IPS-15b (cell line): ENCODE measurements around the gene SNCB.

Experiments used
- H3K27me3 ChIP-seq: one replicate; pipeline ENCODE4 v1.6.1; 2013; ENCODE audit warnings: low read length; ENCODE audit not compliant: control insufficient read depth, insufficient read depth
- H3K36me3 ChIP-seq: one replicate; pipeline ENCODE4 v1.6.1; 2013; ENCODE audit warnings: low read length; ENCODE audit not compliant: control insufficient read depth, insufficient read depth
- H3K4me1 ChIP-seq: one replicate; pipeline ENCODE4 v1.6.1; 2013; ENCODE audit warnings: mild to moderate bottlenecking, low read length; ENCODE audit not compliant: control insufficient read depth, insufficient read depth
- H3K4me3 ChIP-seq: one replicate; pipeline ENCODE4 v1.5.1; 2013; ENCODE audit warnings: low read depth, low read length
- H3K9ac ChIP-seq: one replicate; pipeline ENCODE4 v1.6.1; 2013; ENCODE audit warnings: low read depth, mild to moderate bottlenecking, low read length
- H3K9me3 ChIP-seq: one replicate; pipeline ENCODE4 v1.6.1; 2013; ENCODE audit warnings: mild to moderate bottlenecking, low read length; ENCODE audit not compliant: control insufficient read depth, insufficient read depth

Gene SNCB

GRCh38 chr5:176670449-176670848, 40.1 kb upstream of the SNCB start:
- Histone ChIP-seq H3K27me3 (no peaks in the 10 kb centered on the region), H3K4me1 (peaks cover 3% of the 10 kb centered on the region), H3K9me3 (no peaks in the 10 kb centered on the region), H3K9ac (no peak overlapping the region), H3K36me3 (no peaks in the 10 kb centered on the region), H3K4me3 (no peak overlapping the region)

- H3K4me3 ChIP-seq: no peak overlapping the region
- H3K9ac ChIP-seq: no peak overlapping the region
- H3K9me3 ChIP-seq: no peaks in the 10 kb centered on the region
- no peaks in the 10 kb centered on the region for H3K36me3 ChIP-seq
- no peaks in the 10 kb centered on the region for H3K27me3 ChIP-seq
- H3K4me1 ChIP-seq: peaks cover 3% of the 10 kb centered on the region
Observed at GRCh38 chr5:176667637-176668036, 37.3 kb upstream of the SNCB start.

- H3K9me3 ChIP-seq: no peaks in the 10 kb centered on the region
- no peaks in the 10 kb centered on the region for H3K36me3 ChIP-seq
- H3K27me3 ChIP-seq: no peaks in the 10 kb centered on the region
- H3K9ac ChIP-seq: no peak overlapping the region
- H3K4me3 ChIP-seq: no peak overlapping the region
- H3K4me1 ChIP-seq: no peaks in the 10 kb centered on the region
Observed at GRCh38 chr5:176665517-176665916, 35.2 kb upstream of the SNCB start.

GRCh38 chr5:176664886-176665285, 34.6 kb upstream of the SNCB start:
- no peaks in the 10 kb centered on the region for H3K4me1 ChIP-seq
- no peak overlapping the region for H3K9ac ChIP-seq
- no peaks in the 10 kb centered on the region for H3K27me3 ChIP-seq
- no peaks in the 10 kb centered on the region for H3K36me3 ChIP-seq
- H3K4me3 ChIP-seq: no peak overlapping the region
- no peaks in the 10 kb centered on the region for H3K9me3 ChIP-seq

GRCh38 chr5:176664479-176664878, 34.1 kb upstream of the SNCB start:
- no peaks in the 10 kb centered on the region for H3K36me3 ChIP-seq
- no peak overlapping the region for H3K4me3 ChIP-seq
- no peaks in the 10 kb centered on the region for H3K27me3 ChIP-seq
- no peaks in the 10 kb centered on the region for H3K9me3 ChIP-seq
- no peak overlapping the region for H3K9ac ChIP-seq
- no peaks in the 10 kb centered on the region for H3K4me1 ChIP-seq

- no peaks in the 10 kb centered on the region for H3K4me1 ChIP-seq
- H3K9me3 ChIP-seq: no peaks in the 10 kb centered on the region
- no peak overlapping the region for H3K4me3 ChIP-seq
- no peaks in the 10 kb centered on the region for H3K27me3 ChIP-seq
- no peak overlapping the region for H3K9ac ChIP-seq
- H3K36me3 ChIP-seq: no peaks in the 10 kb centered on the region
Observed at GRCh38 chr5:176663566-176663965, 33.2 kb upstream of the SNCB start.

GRCh38 chr5:176662371-176663333, 32.3 kb upstream of the SNCB start:
- Histone ChIP-seq H3K9ac (no peak overlapping the region), H3K9me3 (no peaks in the 10 kb centered on the region), H3K27me3 (no peaks in the 10 kb centered on the region), H3K4me3 (no peak overlapping the region), H3K36me3 (peaks cover 3% of the 10 kb centered on the region), H3K4me1 (no peaks in the 10 kb centered on the region)

GRCh38 chr5:176661676-176662075, 31.3 kb upstream of the SNCB start:
- H3K36me3 ChIP-seq: peaks cover 10% of the 10 kb centered on the region
- no peaks in the 10 kb centered on the region for H3K4me1 ChIP-seq
- H3K4me3 ChIP-seq: no peak overlapping the region
- no peaks in the 10 kb centered on the region for H3K27me3 ChIP-seq
- no peaks in the 10 kb centered on the region for H3K9me3 ChIP-seq
- no peak overlapping the region for H3K9ac ChIP-seq

GRCh38 chr5:176660860-176661641, 30.7 kb upstream of the SNCB start:
- H3K9ac ChIP-seq: no peak overlapping the region

GRCh38 chr5:176660530-176660859, 30.2 kb upstream of the SNCB start:
- no peaks in the 10 kb centered on the region for H3K27me3 ChIP-seq
- H3K36me3 ChIP-seq: peaks cover 12% of the 10 kb centered on the region
- no peaks in the 10 kb centered on the region for H3K9me3 ChIP-seq
- no peaks in the 10 kb centered on the region for H3K4me1 ChIP-seq
- no peak overlapping the region for H3K4me3 ChIP-seq
- no peak overlapping the region for H3K9ac ChIP-seq

More at GRCh38 chr5:176660860-176661641, 30.7 kb upstream of the SNCB start:
- peaks cover 12% of the 10 kb centered on the region for H3K36me3 ChIP-seq
- no peaks in the 10 kb centered on the region for H3K4me1 ChIP-seq
- H3K9me3 ChIP-seq: no peaks in the 10 kb centered on the region
- H3K4me3 ChIP-seq: no peak overlapping the region
- H3K27me3 ChIP-seq: no peaks in the 10 kb centered on the region

GRCh38 chr5:176659860-176660461, 29.6 kb upstream of the SNCB start:
- Histone ChIP-seq H3K4me1 (no peaks in the 10 kb centered on the region), H3K27me3 (no peaks in the 10 kb centered on the region), H3K4me3 (no peak overlapping the region), H3K36me3 (peaks cover 12% of the 10 kb centered on the region), H3K9me3 (no peaks in the 10 kb centered on the region), H3K9ac (no peak overlapping the region)
